Keratinocyte (primary cell): ENCODE results near the gene MXRA7. TPM values are rescaled to one million over a fixed set of nuclear protein-coding genes. Genes with fewer than 3 reads are reported as not detected.
"Not testable (repeated sequence)": the region's sequence is repeated elsewhere in the genome, so short reads cannot be mapped to it uniquely, and the experiment has no call there.

ENCODE experiments used
- DNase-seq: peaks from one replicate; pipeline ENCODE4 v3.0.0-alpha.2; 2011; ENCODE audit warnings: low read depth, missing footprints, low spot score
- FAIRE-seq: peaks from 2 replicates; lab custom pipeline; 2011; peaks lifted over from hg19 to GRCh38; lab: Jason Lieb, UNC
- H2AFZ ChIP-seq: 2 replicates; pipeline ENCODE4 v1.6.0; 2012; ENCODE audit warnings: low read length, control low read depth, inconsistent platforms; ENCODE audit not compliant: control insufficient read depth
- H3K27ac ChIP-seq: 2 replicates; pipeline ENCODE4 v1.5.1; 2011; ENCODE audit warnings: low read length; ENCODE audit not compliant: control insufficient read depth, insufficient read depth
- H3K27me3 ChIP-seq: 3 replicates; pipeline ENCODE4 v1.6.0; 2011; ENCODE audit warnings: low read length; ENCODE audit not compliant: control insufficient read depth, insufficient read depth; ENCODE audit errors: extremely low read depth
- H3K36me3 ChIP-seq, 2 experiments: 2 replicates in 1 of 2; 3 replicates in 1 of 2; pipeline ENCODE4 v1.5.1; 2011; ENCODE audit warnings: low read length in 2 of 2, mild to moderate bottlenecking in 1 of 2; ENCODE audit not compliant: control insufficient read depth in 2 of 2, insufficient read depth in 2 of 2; ENCODE audit errors: extremely low read depth in 1 of 2
- H3K4me1 ChIP-seq: 3 replicates; pipeline ENCODE4 v1.5.1; 2011; ENCODE audit warnings: low read length; ENCODE audit not compliant: control insufficient read depth, insufficient read depth; ENCODE audit errors: extremely low read depth
- H3K4me2 ChIP-seq: 3 replicates; pipeline ENCODE4 v1.6.0; 2011; ENCODE audit warnings: low read depth, low read length; ENCODE audit not compliant: control insufficient read depth, insufficient read depth; ENCODE audit errors: extremely low read depth
- H3K4me3 ChIP-seq, 3 experiments: fragments of 200-600 bp in 1 of 3; sonication (generic) in 1 of 3; 2 replicates in 2 of 3; 3 replicates in 1 of 3; pipeline ENCODE4 v1.5.1; 2011 to 2016; ENCODE audit warnings: low read length in 3 of 3, mild to moderate bottlenecking in 3 of 3, control low read depth in 2 of 3, inconsistent platforms in 1 of 3, low read depth in 1 of 3, mixed read lengths in 1 of 3, mixed run types in 1 of 3, moderate library complexity in 1 of 3; ENCODE audit not compliant: control insufficient read depth in 2 of 3, insufficient read depth in 2 of 3; ENCODE audit errors: extremely low read depth in 1 of 3
- H3K79me2 ChIP-seq: 2 replicates; pipeline ENCODE4 v1.6.0; 2012; ENCODE audit warnings: low read length; ENCODE audit not compliant: control insufficient read depth, insufficient read depth
- H3K9ac ChIP-seq: 3 replicates; pipeline ENCODE4 v1.6.0; 2011; ENCODE audit warnings: low read length; ENCODE audit not compliant: control insufficient read depth, insufficient read depth; ENCODE audit errors: extremely low read depth
- H3K9me1 ChIP-seq: 3 replicates; pipeline ENCODE4 v1.6.0; 2011; ENCODE audit warnings: low read length; ENCODE audit not compliant: control insufficient read depth, insufficient read depth; ENCODE audit errors: extremely low read depth
- H3K9me3 ChIP-seq: 2 replicates; pipeline ENCODE4 v1.5.1; 2012; ENCODE audit warnings: low read depth, low read length; ENCODE audit not compliant: control insufficient read depth
- H4K20me1 ChIP-seq: 3 replicates; pipeline ENCODE4 v1.6.0; 2011; ENCODE audit warnings: low read length; ENCODE audit not compliant: control insufficient read depth, insufficient read depth; ENCODE audit errors: extremely low read depth
- EZH2 ChIP-seq: IDR thresholded peaks from one replicate; pipeline ENCODE4 v1.6.1; 2012; ENCODE audit warnings: inconsistent platforms, mild to moderate bottlenecking, low read length, moderate library complexity
- dilution Hi-C: fragments of 300-500 bp; cut with MboI; formaldehyde crosslinking; loops from one replicate; pipeline ENCODE4 v1.7.0; 2020; ENCODE audit warnings: low sequenced_read_pairs; ENCODE audit not compliant: extremely low pct_ligation_motif_present
- polyA plus RNA-seq, 5 experiments: library from polyadenylated mRNA; depleted of rRNA in 3 of 5; stranded (reverse) in 3 of 5; stranded (forward) in 1 of 5; unstranded in 1 of 5; fragments of >200 nt; gene quantifications; 1 replicate in 1 of 5; 2 replicates in 3 of 5; 3 replicates in 1 of 5; pipeline versions ENCODE4 v1.2.1 to v1.2.3, GENCODE V29; 2011 to 2012; ENCODE audit warnings: missing spikeins in 2 of 5, low read depth in 1 of 5, low replicate concordance in 1 of 5
- TF ChIP-seq, protein P1 (sequence below), 3 experiments: IDR thresholded peaks in 1 of 3; conservative IDR thresholded peaks in 1 of 3; optimal IDR thresholded peaks in 1 of 3; 2 replicates in 2 of 3; 3 replicates in 1 of 3; pipeline versions ENCODE3 to v1.5.1; 2011; ENCODE audit warnings: low read length in 3 of 3, mild to moderate bottlenecking in 3 of 3, moderate library complexity in 2 of 3, control low read depth in 1 of 3, inconsistent platforms in 1 of 3; ENCODE audit not compliant: insufficient read depth in 2 of 3; ENCODE audit errors: extremely low read depth in 1 of 3

MXRA7 gene
- polyA plus RNA-seq, 1 donor (not counting 4 experiments of a cell fraction or from before 2014, with no cell fraction given): 118 TPM

GRCh38 chr17:76732734-76733617, 22.2 kb upstream of the MXRA7 start:
- dilution Hi-C loops: no loop called here
- Histone ChIP-seq H2AFZ (no peak overlapping the region), H3K4me3 (peak overlapping the region in 2 of 3 experiments; percentile 98 to 100), H3K9ac (peak overlapping the region; percentile 1), H3K9me3 (no peaks in the 10 kb centered on the region), H4K20me1 (peaks cover 28% of the 10 kb centered on the region), H3K9me1 (no peaks in the 10 kb centered on the region), H3K27ac (no peak overlapping the region), H3K79me2 (peaks cover 69% of the 10 kb centered on the region), H3K4me2 (peak overlapping the region; percentile 96), H3K4me1 (peaks cover 24% of the 10 kb centered on the region), H3K36me3 (peaks cover 14 to 40% of the 10 kb centered on the region in 2 experiments), H3K27me3 (no peaks in the 10 kb centered on the region)
- no peak for TF ChIP-seq EZH2
- TF ChIP-seq, protein P1, sequence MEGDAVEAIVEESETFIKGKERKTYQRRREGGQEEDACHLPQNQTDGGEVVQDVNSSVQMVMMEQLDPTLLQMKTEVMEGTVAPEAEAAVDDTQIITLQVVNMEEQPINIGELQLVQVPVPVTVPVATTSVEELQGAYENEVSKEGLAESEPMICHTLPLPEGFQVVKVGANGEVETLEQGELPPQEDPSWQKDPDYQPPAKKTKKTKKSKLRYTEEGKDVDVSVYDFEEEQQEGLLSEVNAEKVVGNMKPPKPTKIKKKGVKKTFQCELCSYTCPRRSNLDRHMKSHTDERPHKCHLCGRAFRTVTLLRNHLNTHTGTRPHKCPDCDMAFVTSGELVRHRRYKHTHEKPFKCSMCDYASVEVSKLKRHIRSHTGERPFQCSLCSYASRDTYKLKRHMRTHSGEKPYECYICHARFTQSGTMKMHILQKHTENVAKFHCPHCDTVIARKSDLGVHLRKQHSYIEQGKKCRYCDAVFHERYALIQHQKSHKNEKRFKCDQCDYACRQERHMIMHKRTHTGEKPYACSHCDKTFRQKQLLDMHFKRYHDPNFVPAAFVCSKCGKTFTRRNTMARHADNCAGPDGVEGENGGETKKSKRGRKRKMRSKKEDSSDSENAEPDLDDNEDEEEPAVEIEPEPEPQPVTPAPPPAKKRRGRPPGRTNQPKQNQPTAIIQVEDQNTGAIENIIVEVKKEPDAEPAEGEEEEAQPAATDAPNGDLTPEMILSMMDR (optimal IDR thresholded peaks at IDR 0.05 in 1 of 3, IDR thresholded peaks at IDR 0.05 in 1 of 3, conservative IDR thresholded peaks at IDR 0.05 in 1 of 3; ENCODE audit: extremely low read depth in 1 of 3, insufficient read depth in 2 of 3, low read length in 3 of 3): no peak
- DNase-seq: no peak
- FAIRE-seq: no peak

- H3K9me1 ChIP-seq, DNase-seq, H3K4me3 ChIP-seq, H3K9me3 ChIP-seq, H3K4me2 ChIP-seq, FAIRE-seq, H3K27me3 ChIP-seq, dilution Hi-C loops, H3K27ac ChIP-seq, H2AFZ ChIP-seq: not testable (repeated sequence)
- peaks cover 14 to 40% of the 10 kb centered on the region in 2 experiments for H3K36me3 ChIP-seq
- peaks cover 28% of the 10 kb centered on the region for H4K20me1 ChIP-seq
- peaks cover 78% of the 10 kb centered on the region for H3K79me2 ChIP-seq
- peaks cover 30% of the 10 kb centered on the region for H3K4me1 ChIP-seq
- peak overlapping the region; percentile 1 for H3K9ac ChIP-seq
Measured at GRCh38 chr17:76731800-76732733, 21.3 kb upstream of the MXRA7 start.
